ENCODE measurements around the gene ZBTB32. TPM values are rescaled to one million over a fixed set of nuclear protein-coding genes. Genes with fewer than 3 reads are reported as not detected.

Gene ZBTB32
- polyA plus RNA-seq, 1 of the 3 experiments (the other 2 are of a cell fraction) = not detected

DNA sequence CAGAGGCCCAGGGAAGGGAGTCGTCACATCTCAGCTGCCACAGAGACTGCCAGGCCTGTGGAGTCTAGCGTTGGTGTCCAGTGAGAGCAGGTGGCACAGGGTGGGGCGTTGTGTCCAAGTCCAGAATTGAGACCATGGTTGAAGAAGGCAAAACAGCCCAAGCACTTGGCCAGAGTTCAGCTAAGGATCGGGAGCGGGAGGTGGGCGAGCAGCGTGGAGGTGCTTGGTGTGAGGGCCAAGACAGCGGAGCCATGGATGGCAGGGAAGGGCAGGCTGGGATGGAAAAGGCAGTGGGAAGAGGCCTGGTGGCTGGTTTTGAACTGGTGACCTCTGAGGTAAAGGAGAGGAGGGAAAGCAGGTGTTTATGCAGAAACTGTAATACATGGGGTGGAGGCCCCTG lies 29.9 kb downstream of the ZBTB32 start:
- H3K36me3 ChIP-seq (replicated peaks in 1 of 2; ENCODE audit: control insufficient read depth in 1 of 2, insufficient read depth in 2 of 2, low read length in 1 of 2) = peaks cover 4 to 79% of the 10 kb centered on the region in 2 experiments
- DNase-seq = no peak

More for the DNA sequence above, 29.9 kb downstream of the ZBTB32 start:
- no peak overlapping the region for H2AFZ ChIP-seq (ENCODE audit: low read depth)
- H3K9ac ChIP-seq = no peak overlapping the region
- H3K4me3 ChIP-seq (ENCODE audit: low read depth in 2 of 2, low read length in 1 of 2) = no peak overlapping the region
- no peak overlapping the region for H3K27ac ChIP-seq (ENCODE audit: low read depth in 2 of 2, low read length in 1 of 2)
- POLR2A ChIA-PET = no interaction called here
- no peaks in the 10 kb centered on the region for H3F3A ChIP-seq (replicated peaks; ENCODE audit: insufficient read depth)
- no peak overlapping the region for H3K4me2 ChIP-seq
- H3K4me1 ChIP-seq (ENCODE audit: control insufficient read depth in 1 of 2, insufficient read depth in 2 of 2, low read depth in 1 of 2, low read length in 1 of 2) = no peaks in the 10 kb centered on the region; a peak in 1 of 4 replicates
- H4K20me1 ChIP-seq (ENCODE audit: insufficient read depth) = no peaks in the 10 kb centered on the region
- no peaks in the 10 kb centered on the region for H3K27me3 ChIP-seq (ENCODE audit: insufficient read depth)
- H3K79me2 ChIP-seq (ENCODE audit: insufficient read depth) = no peaks in the 10 kb centered on the region
- H3K9me2 ChIP-seq = no peaks in the 10 kb centered on the region
- WGBS (ENCODE audit: low lambda C conversion rate) = 97% methylated on average over 8 of the region's 8 CpGs
- H3K9me3 ChIP-seq = no peaks in the 10 kb centered on the region
- no peak for TF ChIP-seq TCF12 (IDR thresholded peaks at IDR 0.05)
- TF ChIP-seq, protein P1, sequence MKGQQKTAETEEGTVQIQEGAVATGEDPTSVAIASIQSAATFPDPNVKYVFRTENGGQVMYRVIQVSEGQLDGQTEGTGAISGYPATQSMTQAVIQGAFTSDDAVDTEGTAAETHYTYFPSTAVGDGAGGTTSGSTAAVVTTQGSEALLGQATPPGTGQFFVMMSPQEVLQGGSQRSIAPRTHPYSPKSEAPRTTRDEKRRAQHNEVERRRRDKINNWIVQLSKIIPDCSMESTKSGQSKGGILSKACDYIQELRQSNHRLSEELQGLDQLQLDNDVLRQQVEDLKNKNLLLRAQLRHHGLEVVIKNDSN (IDR thresholded peaks at IDR 0.05; ENCODE audit: borderline replicate concordance, low read depth) = no peak
- no peak for TF ChIP-seq SMC3 (IDR thresholded peaks at IDR 0.05; ENCODE audit: low read depth, low read length)
- TF ChIP-seq EZH2phosphoT487 (IDR thresholded peaks at IDR 0.05; ENCODE audit: borderline replicate concordance, low read depth) = no peak
- no peak for TF ChIP-seq NRF1 (IDR thresholded peaks at IDR 0.05; ENCODE audit: low read depth, low read length)
- no peak for TF ChIP-seq YY1 (IDR thresholded peaks at IDR 0.05; ENCODE audit: low read depth)
- no peak for TF ChIP-seq TAF1 (IDR thresholded peaks at IDR 0.05; ENCODE audit: borderline replicate concordance, low read depth, low read length)
- no peak for TF ChIP-seq FOXJ3 (CRISPR knock-in tag; IDR thresholded peaks at IDR 0.05)
- TF ChIP-seq FOSL2 (IDR thresholded peaks at IDR 0.05; ENCODE audit: borderline replicate concordance, low read depth) = no peak
- TF ChIP-seq POLR2AphosphoS5 (IDR thresholded peaks at IDR 0.05; ENCODE audit: low read depth, low read length) = no peak
- TF ChIP-seq TEAD4 (IDR thresholded peaks at IDR 0.05; ENCODE audit: borderline replicate concordance, insufficient read depth) = no peak
- TF ChIP-seq, protein P2, sequence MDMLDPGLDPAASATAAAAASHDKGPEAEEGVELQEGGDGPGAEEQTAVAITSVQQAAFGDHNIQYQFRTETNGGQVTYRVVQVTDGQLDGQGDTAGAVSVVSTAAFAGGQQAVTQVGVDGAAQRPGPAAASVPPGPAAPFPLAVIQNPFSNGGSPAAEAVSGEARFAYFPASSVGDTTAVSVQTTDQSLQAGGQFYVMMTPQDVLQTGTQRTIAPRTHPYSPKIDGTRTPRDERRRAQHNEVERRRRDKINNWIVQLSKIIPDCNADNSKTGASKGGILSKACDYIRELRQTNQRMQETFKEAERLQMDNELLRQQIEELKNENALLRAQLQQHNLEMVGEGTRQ (IDR thresholded peaks at IDR 0.05; ENCODE audit: borderline replicate concordance, low read depth, low read length) = no peak
- TF ChIP-seq ELF1 (IDR thresholded peaks at IDR 0.05) = no peak
- TF ChIP-seq, protein P3, sequence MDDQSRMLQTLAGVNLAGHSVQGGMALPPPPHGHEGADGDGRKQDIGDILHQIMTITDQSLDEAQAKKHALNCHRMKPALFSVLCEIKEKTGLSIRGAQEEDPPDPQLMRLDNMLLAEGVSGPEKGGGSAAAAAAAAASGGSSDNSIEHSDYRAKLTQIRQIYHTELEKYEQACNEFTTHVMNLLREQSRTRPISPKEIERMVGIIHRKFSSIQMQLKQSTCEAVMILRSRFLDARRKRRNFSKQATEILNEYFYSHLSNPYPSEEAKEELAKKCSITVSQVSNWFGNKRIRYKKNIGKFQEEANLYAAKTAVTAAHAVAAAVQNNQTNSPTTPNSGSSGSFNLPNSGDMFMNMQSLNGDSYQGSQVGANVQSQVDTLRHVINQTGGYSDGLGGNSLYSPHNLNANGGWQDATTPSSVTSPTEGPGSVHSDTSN (IDR thresholded peaks at IDR 0.05) = no peak
- TF ChIP-seq, protein P4, sequence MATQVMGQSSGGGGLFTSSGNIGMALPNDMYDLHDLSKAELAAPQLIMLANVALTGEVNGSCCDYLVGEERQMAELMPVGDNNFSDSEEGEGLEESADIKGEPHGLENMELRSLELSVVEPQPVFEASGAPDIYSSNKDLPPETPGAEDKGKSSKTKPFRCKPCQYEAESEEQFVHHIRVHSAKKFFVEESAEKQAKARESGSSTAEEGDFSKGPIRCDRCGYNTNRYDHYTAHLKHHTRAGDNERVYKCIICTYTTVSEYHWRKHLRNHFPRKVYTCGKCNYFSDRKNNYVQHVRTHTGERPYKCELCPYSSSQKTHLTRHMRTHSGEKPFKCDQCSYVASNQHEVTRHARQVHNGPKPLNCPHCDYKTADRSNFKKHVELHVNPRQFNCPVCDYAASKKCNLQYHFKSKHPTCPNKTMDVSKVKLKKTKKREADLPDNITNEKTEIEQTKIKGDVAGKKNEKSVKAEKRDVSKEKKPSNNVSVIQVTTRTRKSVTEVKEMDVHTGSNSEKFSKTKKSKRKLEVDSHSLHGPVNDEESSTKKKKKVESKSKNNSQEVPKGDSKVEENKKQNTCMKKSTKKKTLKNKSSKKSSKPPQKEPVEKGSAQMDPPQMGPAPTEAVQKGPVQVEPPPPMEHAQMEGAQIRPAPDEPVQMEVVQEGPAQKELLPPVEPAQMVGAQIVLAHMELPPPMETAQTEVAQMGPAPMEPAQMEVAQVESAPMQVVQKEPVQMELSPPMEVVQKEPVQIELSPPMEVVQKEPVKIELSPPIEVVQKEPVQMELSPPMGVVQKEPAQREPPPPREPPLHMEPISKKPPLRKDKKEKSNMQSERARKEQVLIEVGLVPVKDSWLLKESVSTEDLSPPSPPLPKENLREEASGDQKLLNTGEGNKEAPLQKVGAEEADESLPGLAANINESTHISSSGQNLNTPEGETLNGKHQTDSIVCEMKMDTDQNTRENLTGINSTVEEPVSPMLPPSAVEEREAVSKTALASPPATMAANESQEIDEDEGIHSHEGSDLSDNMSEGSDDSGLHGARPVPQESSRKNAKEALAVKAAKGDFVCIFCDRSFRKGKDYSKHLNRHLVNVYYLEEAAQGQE (IDR thresholded peaks at IDR 0.05; ENCODE audit: low read depth, low read length) = no peak
- TF ChIP-seq GABPA (IDR thresholded peaks at IDR 0.05; ENCODE audit: low read depth) = no peak
- no peak for TF ChIP-seq MXI1 (IDR thresholded peaks at IDR 0.05; ENCODE audit: low read depth, low read length)
- CTCF ChIA-PET = interaction anchor here (1.0 kb wide), 1 partner anchor 86 kb away, joined by 3 read pairs; no protein-coding TSS in a partner anchor
